SK-N-SH treated with all-trans-retinoic acid at 6 μM for 48 hours (cell line): ENCODE measurements around the gene PSMC1.

ENCODE experiments used
- ARNTL ChIP-seq: fragments of 450-650 bp; formaldehyde crosslinking; IDR thresholded peaks from 2 replicates; pipeline ENCODE4 v1.5.0; 2020; ENCODE audit warnings: low read depth, mild to moderate bottlenecking, moderate library complexity, borderline replicate concordance
- BACH2 ChIP-seq: fragments of 250-450 bp; sonication (Bioruptor Pico); IDR thresholded peaks from 2 replicates; pipeline ENCODE4 v1.9.0; 2021; ENCODE audit warnings: mild to moderate bottlenecking, borderline replicate concordance
- CSDC2 ChIP-seq: fragments of 250-450 bp; sonication (Bioruptor Pico); IDR thresholded peaks from 2 replicates; pipeline ENCODE4 v1.5.0; 2020; ENCODE audit warnings: mild to moderate bottlenecking, moderate library complexity
- ESRRG ChIP-seq: fragments of 250-450 bp; sonication (Bioruptor Pico); IDR thresholded peaks from 2 replicates; pipeline ENCODE4 v1.6.1; 2021; ENCODE audit warnings: mild to moderate bottlenecking
- PPARA ChIP-seq: fragments of 250-450 bp; sonication (Bioruptor Pico); IDR thresholded peaks from 2 replicates; pipeline ENCODE4 v1.5.0; 2020; ENCODE audit warnings: mild to moderate bottlenecking, borderline replicate concordance
- RARB ChIP-seq: fragments of 250-450 bp; sonication (Bioruptor Pico); IDR thresholded peaks from 2 replicates; pipeline ENCODE4 v1.8.0; 2021; ENCODE audit warnings: mild to moderate bottlenecking, moderate library complexity
- ZFP3 ChIP-seq: fragments of 250-450 bp; sonication (Bioruptor Pico); IDR thresholded peaks from 2 replicates; pipeline ENCODE4 v1.5.0; 2020; ENCODE audit warnings: mild to moderate bottlenecking, moderate library complexity
- ZNF70 ChIP-seq: fragments of 450-650 bp; formaldehyde crosslinking; IDR thresholded peaks from 2 replicates; pipeline ENCODE4 v1.5.0; 2020; ENCODE audit warnings: mild to moderate bottlenecking, moderate library complexity
- TF ChIP-seq, protein P1 (sequence below): fragments of 250-450 bp; sonication (Bioruptor Pico); IDR thresholded peaks from 2 replicates; pipeline ENCODE4 v1.8.0; 2020; ENCODE audit warnings: mild to moderate bottlenecking, moderate library complexity, borderline replicate concordance

DNA sequence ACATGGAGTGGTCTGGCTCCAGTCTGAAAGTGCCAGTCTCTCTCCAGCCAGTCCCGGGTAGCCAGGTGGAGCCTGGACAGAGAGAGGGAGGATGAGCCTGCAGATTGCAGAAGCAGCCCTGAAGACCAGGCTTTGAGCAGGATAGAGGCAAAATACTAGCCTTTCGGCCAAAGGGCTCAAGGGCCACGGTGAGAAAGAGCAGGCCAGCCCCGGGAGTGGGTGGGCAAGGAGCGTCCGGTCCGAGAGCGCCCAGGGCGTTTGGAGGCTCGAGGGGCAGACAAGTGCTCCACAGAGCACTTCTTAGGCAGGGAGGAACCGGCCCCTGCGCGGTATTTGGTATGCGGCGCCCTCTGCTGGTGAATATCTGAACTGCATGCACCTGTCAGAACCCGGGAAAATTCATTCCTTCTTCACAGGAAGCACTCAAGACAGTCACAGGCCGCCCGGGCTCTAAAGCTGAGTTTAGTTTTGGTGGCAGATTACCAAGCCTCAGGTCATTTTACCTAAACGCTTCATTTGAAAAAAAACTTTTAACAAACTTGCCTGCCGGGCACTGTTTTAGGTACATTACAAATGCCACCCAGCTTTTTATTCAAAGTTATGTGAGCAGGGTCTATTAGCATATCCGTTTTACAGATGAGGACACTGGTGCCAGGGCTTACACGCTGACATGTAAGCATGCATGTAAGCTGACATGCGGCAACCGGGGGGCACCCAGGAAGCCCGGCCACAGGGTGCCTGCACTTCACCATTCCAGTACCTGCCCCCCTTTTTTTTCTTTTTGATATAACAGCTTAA lies 21.0 kb upstream of the PSMC1 start:
- TF ChIP-seq BACH2 (CRISPR knock-in tag), result no peak
- TF ChIP-seq RARB (CRISPR knock-in tag), result no peak
- TF ChIP-seq, protein P1, sequence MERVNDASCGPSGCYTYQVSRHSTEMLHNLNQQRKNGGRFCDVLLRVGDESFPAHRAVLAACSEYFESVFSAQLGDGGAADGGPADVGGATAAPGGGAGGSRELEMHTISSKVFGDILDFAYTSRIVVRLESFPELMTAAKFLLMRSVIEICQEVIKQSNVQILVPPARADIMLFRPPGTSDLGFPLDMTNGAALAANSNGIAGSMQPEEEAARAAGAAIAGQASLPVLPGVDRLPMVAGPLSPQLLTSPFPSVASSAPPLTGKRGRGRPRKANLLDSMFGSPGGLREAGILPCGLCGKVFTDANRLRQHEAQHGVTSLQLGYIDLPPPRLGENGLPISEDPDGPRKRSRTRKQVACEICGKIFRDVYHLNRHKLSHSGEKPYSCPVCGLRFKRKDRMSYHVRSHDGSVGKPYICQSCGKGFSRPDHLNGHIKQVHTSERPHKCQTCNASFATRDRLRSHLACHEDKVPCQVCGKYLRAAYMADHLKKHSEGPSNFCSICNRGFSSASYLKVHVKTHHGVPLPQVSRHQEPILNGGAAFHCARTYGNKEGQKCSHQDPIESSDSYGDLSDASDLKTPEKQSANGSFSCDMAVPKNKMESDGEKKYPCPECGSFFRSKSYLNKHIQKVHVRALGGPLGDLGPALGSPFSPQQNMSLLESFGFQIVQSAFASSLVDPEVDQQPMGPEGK, result no peak
- no peak for TF ChIP-seq ESRRG (CRISPR knock-in tag)
- TF ChIP-seq PPARA (CRISPR knock-in tag), result no peak
- no peak for TF ChIP-seq CSDC2
- TF ChIP-seq ARNTL (CRISPR knock-in tag), result no peak
- TF ChIP-seq ZNF70 (CRISPR knock-in tag), result no peak
- TF ChIP-seq ZFP3 (CRISPR knock-in tag), result no peak
